ENCODE measurements around the gene CDK17.
"Not testable (repeated sequence)": the region's sequence is repeated elsewhere in the genome, so short reads cannot be mapped to it uniquely, and the experiment has no call there.

CDK17 gene

DNA sequence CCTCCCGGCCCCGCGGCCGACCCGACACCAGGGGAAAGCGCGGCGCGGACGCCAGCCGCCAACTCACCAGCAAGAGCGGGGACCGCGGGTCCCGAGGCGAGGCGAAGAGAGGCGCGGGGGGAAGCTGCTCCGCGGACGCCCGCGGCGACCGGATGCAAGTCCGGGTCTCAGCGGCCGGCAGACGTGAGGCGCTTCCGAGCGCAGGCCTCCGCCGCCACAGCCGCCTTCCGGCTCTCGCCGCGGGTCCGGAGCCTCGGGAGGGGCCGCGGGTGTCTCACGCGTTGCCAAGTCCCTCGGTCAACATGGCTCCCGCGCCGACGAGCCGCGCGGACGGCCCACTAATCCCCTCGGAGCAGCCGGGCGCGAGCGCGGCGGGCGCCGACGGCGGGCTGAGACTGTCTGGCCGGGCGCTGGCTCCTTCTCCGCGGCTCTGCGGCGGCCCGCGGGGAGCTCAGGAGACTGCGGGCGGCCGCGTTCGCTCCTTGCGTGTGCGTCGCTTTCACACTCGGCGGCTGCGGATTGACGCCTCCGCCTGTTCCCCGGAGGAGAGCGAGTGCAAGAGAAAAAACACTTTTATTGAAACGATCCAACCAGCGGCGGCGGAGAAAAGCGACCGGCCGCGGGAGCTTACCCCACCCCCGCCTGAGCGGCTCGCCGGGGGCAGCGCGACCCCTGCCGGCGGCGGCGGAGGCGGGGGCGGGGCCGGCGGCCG lies at the start of gene CDK17:
Gene CDK17 (minus strand): TSS at position 521 of the 712 bp plus-strand sequence. CDS start 65,603 bp downstream, outside the sequence.
- DNase-seq = peak; percentile 82

DNA sequence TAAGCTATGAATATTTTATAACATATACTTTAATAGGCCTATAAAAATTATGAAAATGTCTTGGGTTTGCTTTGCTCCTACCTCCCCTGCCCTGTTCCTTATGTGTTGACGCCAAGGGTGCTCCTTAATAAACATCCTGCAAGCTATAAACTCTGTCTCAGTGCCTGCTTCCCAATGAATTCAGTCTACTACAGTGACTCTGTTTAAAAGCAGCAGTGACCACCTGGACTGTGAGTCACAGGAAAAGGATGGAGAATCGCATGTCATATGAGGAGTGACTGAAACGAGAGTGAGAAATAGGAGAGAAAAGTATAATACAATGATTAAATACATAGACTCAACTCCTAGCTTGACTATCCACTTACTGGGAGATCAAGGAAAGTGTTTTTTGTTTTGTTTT lies 48.1 kb upstream of the CDK17 start:
- DNase-seq = no peak

DNA sequence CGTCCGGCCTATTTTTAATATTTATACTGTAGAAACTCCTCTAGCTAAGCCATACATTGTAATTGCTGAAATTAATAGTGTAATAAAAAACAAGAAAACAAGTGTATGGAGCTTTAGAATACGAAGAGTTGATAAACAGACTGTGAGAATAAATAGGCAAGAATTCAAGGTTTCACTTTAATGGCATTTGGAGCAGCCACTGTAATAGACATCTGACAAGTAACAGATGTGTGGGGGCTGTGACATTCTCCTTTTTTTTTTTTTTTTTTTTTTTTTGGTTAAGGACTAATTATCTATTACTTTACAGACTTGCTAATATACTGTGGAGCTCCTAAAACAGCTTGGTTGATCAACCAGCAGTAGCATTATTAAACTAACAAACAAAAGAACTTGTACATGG lies 47.0 kb upstream of the CDK17 start:
- DNase-seq = no peak

DNA sequence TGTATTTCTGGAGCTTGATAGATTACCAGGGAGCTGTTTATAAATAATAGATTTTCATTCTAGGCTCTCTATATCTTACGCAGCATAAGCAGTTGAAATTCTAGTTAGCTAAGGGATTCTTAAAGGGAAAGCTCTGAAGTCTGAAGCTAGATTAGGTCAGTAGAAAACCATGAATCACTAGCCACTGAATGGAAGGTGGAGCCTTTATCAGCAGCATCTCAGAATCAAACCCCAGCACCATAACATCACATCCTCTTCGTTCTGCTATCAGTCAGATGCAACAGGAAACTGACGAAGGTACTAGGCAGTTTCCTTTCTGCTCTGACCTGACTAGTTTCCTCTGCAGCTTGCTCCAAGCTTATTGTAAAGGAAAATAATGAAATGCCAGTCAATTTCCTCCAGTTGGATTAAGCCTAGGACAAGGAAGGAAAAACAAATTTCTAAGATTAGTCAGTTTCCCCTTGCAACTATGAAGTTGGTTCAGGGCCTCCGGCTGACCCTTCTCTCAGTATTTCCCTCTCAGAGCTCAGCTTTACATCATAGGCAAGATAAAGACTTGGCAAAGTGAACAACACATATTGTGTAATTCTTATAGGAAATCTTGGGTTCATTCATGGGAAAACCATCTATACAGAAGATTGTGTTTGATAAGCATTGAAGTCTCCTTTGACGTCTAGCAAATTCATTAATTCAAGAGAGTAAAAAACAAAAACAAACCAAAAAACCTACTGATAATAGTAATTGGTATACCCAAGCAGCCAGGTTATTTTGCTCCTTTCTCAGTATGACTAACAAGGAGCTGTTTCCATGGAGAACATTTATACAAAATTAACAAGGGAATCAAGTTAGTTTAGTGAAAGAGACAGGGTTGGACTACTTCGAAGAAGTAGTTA lies 45.7 kb upstream of the CDK17 start:
- no peak for DNase-seq

DNA sequence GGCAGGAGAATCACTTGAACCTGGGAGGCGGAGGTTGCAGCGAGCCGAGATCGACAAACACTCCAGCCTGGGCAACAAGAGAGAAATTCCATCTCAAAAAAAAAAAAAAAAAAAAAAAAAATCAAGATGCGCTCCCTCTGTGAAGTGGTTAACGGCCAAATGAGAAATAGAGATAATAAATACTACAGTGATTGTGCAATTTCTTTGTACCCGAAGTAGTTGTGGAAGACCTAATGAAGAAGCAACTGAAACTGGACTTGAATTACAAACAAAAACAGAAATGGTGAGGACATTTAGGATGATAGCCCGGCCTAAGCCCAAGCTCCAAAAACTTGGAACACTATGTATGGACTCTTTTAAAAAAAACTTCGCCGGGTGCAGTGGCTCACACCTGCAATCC lies 44.2 kb upstream of the CDK17 start:
- no peak for DNase-seq

DNA sequence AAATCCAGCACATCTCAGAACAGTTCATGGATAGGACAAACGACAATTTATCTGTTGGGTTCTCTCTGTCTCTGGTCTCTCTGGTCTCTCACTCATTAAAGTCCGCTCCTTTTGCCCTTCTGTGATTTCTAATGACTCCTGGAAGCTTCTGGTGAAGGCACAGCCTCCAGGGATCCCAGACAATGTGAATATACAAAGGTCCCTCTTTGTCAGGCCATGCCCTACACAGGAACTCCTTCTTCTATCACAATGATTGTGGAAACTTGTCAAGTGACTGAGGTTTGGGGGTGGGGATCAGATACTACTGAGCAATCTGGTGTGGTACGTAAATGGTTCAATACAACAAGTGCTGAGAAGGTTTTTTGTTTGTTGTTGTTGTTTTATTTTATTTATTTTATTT lies 42.7 kb upstream of the CDK17 start:
- DNase-seq = no peak

DNA sequence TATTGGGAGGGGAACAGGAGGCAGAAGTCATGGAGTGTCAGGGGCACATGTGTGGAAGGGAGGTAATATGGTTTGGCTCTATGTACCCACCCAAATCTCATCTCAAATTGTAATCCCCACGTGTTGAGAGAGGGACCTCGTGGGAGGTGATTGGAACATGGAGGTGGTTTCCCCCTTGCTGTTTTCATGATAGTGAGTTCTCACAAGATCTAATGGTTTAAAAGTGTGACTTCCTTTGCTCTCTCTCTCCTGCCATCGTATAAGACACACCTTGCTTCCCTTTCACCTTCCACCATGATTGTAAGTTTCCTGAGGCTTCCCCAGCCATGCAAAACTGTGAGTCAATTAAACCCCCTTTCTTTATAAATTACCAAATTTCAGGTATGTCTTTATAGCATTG lies 41.6 kb upstream of the CDK17 start:
- no peak for DNase-seq

DNA sequence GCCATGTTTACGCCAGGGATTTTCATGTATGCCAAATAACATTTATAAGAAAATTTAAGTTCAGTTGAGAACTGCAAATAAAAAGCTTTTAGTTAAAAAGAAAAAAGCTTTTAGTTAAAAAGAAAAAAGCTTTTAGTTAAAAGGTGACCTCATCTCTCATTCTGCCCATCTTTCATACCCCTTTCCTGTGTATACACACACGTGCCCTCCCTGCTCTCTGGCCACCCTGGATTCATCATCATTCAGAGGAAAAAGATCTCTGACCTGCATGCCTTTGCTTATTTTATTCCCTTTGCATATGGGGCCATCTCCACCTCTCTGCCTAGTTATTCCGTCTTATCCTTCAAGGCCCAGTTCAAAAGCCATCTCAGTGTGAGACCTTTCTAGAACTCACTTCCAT lies 38.1 kb upstream of the CDK17 start:
- no peak for DNase-seq

DNA sequence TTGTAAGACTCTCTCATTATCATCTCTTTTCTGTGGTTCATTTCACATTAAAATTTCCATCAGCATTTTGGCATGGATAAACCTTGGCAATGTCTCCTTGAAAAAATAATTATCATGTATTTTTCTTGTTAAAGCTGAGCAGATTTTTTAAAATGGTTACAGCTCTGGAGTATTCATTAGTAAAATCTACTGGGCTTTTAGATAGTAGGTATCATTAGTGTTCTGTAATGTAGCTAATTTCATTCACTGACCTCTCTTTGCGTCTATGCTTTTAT lies 36.9 kb upstream of the CDK17 start:
- no peak for DNase-seq

DNA sequence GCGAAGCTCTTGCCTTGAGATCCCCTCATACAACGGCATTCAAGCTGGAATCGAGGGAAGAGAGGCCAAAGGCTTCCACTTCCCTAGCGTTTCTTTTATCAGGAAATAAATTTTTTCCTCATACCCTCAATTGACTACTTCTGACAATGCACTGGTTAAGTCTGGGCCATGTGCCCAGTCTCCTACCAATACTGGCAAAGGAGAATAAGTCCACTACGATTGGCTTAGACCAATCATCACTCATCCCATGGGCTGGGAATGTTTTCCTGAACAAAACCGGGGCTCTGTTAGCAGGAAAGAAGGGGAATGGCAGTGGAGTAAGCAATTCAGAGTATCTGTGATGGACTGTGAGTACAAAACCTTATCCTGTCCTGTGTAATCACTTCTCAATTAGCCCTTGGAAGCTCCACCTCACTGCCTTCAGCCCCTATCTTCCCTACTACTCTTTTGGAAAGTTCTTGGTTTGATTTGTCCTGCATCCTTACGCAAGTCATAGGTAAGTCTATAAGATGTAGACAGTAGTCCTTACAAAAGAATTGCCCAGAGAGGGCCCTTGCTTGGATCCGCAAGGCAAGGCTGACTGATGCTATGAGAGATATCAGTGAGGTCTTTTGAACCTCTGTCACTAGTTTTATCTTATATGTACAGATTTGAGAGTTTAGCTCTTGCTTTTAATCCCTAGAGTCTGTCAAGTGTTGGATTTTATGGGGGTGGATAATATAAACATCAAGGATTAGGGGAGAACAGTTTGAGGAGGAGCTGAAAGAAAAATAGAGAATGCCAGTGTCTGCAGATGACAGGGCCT lies 36.3 kb upstream of the CDK17 start:
- no peak for DNase-seq

DNA sequence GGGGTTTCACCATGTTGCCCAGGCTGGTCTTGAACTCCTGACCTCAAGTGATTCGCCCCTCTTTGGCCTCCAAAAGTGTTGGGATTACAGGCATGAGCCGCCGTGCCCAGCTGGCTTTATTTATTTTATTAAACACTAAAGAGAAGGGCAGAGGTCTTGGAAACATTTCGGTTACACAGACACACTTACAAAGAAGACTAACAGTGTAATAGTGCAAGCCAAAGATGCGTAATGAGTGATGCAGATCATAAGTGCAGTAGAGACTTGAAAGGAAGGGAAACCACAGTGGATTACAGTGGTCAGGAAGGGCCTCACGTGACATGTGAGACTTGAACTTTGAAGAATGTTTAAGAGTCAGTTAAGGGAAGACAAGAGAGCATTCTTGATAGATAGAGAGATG lies 33.9 kb upstream of the CDK17 start:
- DNase-seq = no peak

DNA sequence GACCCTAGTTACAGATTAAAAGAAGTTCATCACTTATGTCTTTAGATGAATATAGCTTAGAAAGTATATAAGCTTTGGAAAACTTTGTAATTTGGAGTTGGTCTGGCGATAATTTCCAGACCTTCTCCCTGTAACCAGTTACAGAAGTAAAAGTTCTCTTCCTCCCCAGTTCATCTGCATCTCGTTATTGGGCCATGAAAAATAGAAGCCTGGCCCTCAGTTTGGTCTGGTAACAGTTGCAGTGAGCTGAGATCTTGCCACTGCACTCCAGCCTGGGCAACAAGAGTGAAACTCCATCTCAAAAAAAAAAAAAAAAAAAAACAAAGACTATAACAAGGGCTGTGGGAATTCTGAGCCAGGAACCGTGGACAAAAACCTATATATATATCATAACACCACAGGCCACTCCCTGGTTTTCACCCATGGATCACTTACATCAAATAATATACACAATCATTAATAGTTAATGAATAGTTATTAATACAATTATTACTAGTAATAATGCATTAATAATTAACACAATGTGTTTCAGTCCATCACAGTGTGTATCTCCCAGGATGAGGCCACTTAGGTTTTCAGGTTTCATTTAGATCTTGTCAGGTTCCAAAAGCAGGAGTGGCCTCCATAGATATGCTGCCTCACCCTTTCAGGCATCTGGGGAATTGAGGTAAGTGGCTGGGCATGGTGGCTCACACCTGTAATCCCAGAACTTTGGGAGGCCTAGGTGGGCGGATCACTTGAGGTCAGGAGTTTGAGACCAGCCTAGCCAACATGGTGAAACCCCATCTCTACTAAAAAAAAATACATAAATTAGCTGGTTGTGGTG lies 32.5 kb upstream of the CDK17 start:
- not testable (repeated sequence) for DNase-seq

DNA sequence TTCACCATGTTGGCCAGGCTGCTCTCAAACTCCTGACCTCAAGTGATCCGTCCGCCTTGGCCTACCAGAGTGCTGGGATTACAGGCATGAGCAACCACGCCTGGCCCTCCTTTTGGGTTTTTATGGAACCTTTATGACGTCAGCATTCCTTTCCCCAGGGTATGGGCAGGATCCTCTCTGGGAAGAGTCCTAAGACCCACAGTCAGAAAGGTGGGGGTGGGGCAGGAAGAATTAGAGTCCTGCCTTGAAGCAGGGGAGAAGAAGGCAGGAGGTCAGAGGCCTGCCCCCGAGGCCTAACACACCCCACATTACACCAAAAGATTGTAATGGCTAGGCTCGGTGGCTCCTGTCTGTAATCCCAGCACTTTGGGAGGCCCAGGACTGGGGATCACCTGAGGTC lies 30.8 kb upstream of the CDK17 start:
- DNase-seq = no peak

DNA sequence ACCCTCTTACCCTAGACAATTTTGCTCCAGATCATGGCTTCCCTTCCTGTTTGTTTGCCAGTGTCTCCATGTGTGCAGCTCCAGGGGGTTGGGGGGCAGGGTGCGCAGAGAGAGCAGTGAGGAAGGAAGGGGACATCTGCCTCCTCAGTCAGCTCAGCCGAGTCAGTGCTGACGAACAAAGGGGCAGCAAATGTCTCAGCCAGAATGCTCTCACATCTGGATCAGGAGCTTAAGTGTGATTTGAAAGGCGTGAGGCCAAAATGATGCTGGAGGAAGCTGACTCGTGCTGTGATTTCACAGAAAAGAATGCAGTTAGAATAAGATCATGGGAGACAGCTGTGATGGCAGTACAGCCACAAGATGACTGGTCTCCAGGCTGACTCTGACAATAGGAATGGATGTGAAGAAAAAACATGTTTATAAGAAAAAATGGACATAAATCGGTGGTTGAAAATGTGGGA lies 27.1 kb upstream of the CDK17 start:
- DNase-seq = no peak

DNA sequence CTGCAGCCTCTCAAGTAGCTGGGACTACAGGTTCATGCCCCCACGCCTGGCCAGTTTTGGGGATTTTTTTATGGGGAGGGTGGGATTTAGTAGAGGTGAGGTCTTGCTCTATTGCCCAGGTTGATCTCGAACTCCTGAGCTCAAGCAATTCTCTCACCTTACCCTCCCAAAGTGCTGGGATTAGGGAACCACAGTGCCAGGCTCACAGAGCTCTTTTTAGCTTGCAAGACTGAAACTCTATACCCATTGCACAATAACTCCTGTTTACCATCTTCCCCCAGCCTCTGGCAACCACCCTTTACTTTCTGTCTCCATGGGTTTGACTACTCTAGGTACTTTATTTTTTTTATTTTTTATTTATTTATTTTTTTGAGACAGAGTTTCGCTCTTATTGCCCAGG lies 25.7 kb upstream of the CDK17 start:
- DNase-seq = no peak

DNA sequence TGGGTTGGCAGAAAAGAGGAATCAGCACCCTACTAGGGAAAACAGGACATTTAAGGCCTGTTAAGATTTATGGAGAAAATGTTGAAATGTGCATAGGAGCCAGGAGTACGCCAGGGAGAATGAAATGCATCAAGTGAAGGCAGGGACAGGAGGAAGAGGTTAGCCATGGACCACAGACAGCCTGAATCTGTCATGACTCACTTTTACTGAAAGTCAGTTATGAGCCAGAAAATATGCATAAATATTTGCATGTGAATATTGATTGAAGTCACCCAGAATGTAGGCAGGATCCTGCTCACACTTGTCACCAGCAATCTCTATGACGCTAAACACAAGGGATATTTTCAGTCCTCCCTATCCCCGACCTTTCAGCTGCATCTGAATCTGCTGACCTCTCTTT lies 25.1 kb upstream of the CDK17 start:
- DNase-seq = no peak

DNA sequence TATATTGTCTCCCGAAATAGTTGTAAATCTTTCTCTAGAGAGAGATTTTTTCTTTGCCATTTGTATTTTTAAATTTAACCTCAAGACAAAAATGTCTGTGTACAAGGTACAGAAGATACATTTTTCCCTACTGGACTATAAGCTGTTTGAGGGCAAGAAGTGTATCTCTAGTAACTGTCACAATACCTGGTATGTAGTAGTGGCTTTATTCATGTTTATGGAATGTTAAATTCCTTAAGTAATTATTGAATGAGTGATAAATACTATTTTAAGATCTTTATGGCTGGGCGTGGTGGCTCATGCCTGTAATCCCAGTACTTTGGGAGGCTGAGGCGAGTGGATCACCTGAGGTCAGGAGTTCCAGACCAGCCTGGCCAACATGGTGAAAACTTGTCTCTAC lies 24.4 kb upstream of the CDK17 start:
- no peak for DNase-seq

DNA sequence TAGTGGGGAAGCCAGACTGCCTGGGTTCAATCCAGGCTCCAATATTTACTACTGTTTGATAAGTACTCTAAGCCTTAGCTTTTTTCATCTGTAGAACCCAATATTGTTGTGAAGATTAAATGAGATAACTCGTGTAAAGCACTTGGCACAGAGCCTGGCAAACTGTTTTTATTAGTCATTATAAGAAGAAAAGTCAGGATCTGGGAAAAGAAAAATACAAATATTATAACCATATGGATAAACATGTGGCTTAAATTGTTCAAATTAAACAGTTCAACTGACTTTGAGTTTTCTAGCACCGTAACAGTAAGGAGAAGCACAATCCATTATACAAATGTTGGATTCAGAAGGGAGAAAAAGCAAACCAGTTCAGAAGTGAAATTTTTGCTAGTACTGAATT lies 22.0 kb upstream of the CDK17 start:
- DNase-seq = no peak

DNA sequence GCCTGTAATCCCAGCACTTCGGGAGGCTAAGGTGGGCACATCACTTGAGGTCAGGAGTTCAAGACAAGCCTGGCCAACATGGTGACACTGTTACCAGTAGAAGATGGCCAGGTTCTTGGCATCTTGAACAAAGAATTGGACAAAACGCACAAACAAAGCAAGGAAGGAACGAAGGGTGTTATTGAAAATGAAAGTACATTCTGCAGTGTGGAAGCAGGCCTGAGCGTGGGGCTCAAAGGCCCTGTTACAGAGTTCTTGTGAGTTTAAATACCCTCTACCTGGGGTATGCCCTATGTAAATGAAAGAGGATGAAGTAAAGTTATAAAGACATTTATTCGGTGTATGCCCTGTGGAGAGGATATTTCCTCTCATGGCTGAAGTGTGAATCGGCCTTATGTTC lies 20.8 kb upstream of the CDK17 start:
- DNase-seq = no peak

DNA sequence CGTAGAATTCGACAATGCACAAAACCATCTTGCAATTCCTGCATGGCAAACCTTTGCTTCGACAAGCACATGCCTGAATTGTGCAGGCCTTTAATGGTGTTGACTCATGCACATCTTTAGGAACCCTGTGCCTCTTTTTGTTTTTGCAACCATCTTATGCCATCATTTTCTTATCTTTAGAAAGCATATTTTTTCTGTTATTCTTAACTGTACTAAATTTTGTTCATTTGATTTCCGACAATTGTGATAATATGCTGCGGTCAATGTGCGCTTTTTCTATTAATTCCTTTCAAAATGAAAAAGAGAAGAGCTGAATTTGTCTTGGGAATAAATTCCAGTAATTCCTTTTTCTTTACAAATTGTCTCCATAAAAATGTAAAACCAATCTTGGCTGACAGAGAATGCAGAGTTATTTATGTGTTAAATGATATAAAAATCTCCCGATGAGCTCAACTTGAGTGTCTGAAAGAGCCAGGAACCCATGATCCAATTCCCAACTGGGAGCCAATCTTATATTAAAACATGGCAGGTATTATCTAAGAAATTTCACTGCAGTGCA lies 20.1 kb upstream of the CDK17 start:
- DNase-seq = no peak

DNA sequence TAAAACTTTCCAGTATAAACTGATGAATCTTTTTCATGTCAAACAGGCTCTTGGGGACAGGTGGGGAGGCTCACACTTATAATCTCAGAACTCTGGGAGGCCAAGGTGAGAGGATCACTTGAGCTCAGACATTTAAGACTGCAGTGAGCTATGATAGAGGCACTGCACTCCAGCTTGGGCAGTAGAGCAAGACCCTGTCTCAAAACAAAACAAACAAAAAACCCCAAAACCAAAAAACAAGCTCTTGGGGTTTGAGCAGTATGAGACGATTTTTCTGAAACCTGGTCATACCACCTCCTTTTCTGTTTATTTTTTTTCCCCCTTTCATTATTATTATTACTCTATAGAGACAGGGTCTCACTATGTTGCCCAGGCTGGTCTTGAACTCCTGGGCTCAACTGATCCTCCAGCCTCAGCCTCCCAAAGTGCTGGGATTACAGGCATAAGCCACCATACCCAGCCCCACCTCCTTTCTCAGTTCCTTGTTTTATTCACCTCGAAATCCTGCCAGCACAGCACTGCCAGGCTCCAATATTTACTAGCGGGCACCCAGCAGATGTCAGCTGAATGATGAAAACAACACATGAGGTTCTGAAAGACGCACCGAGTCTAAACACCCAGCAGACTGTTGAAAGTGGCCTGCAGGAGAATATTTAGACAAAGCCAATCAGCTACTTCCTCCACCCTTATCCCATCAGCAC lies 19.5 kb upstream of the CDK17 start:
- DNase-seq = no peak

DNA sequence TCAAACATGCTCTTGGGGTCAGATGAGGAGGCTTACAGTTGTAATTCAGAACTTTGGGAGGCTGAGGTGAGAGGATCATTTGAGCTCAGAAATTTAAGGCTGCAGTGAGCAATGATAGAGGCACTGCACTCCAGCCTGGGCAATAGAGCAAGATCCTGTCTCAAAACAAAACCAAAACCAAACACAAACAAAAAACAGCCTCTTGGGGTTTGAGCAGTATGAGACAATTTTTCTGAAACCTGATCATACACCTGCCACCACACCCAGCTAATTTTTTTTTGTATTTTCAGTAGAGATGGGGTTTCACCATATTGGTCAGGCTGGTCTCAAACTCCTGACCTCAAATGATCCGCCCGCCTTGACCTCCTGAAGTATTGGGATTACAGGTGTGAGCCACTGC lies 17.4 kb upstream of the CDK17 start:
- DNase-seq = not testable (repeated sequence)

All from NCI-H345 (cell line).